SJSA1 (cell line): Measurements from ENCODE around the gene TMED7. TPM values are rescaled to one million over a fixed set of nuclear protein-coding genes. Genes with fewer than 3 reads are reported as not detected.
A peak's percentile ranks its signal among the peaks of the same experiment; 100 is the strongest.

ENCODE experiments used
- DNase-seq, 2 experiments: peaks; one replicate each; pipeline ENCODE4 v3.0.0-alpha.2; 2015 to 2020; ENCODE audit warnings: low spot score in 2 of 2, low read depth in 1 of 2
- H3K27ac ChIP-seq: fragments of 250-450 bp; sonication (Bioruptor Pico); 2 replicates; pipeline ENCODE4 v1.5.1; 2020; ENCODE audit warnings: mild to moderate bottlenecking, moderate library complexity
- H3K27me3 ChIP-seq: fragments of 250-450 bp; sonication (Bioruptor Pico); replicated peaks from 2 replicates; pipeline ENCODE4 v1.5.1; 2020; ENCODE audit warnings: mild to moderate bottlenecking, moderate library complexity
- H3K36me3 ChIP-seq: fragments of 250-450 bp; sonication (Bioruptor Pico); 2 replicates; pipeline ENCODE4 v1.5.1; 2020; ENCODE audit warnings: mild to moderate bottlenecking
- H3K4me1 ChIP-seq: fragments of 250-450 bp; sonication (Bioruptor Pico); replicated peaks from 2 replicates; pipeline ENCODE4 v1.6.1; 2021; ENCODE audit warnings: mild to moderate bottlenecking
- H3K4me3 ChIP-seq: fragments of 250-450 bp; sonication (Bioruptor Pico); 2 replicates; pipeline ENCODE4 v1.5.1; 2020; ENCODE audit warnings: mild to moderate bottlenecking
- H3K9me3 ChIP-seq: fragments of 250-450 bp; sonication (Bioruptor Pico); replicated peaks from 2 replicates; pipeline ENCODE4 v1.5.1; 2020; ENCODE audit warnings: mild to moderate bottlenecking
- total RNA-seq: library from RNA; depleted of rRNA; stranded (reverse); fragments of >200 nt; shearing (Covaris generic); gene quantifications from 2 replicates; pipeline ENCODE4 v1.2.3, GENCODE V29; 2014

Gene TMED7
- total RNA-seq, 1 experiment from 2014 or later = 246 TPM

GRCh38 chr5:115585265-115585664 lies 40.6 kb downstream of the TMED7 start:
- no peaks in the 10 kb centered on the region for H3K27me3 ChIP-seq
- H3K4me1 ChIP-seq = peaks cover 5% of the 10 kb centered on the region
- no peak overlapping the region for H3K4me3 ChIP-seq
- H3K27ac ChIP-seq = no peak overlapping the region
- H3K9me3 ChIP-seq = no peaks in the 10 kb centered on the region
- no peak for DNase-seq
- H3K36me3 ChIP-seq = peaks cover 12% of the 10 kb centered on the region

GRCh38 chr5:115584501-115584900 lies 41.3 kb downstream of the TMED7 start:
- Histone ChIP-seq H3K4me3 (no peak overlapping the region), H3K4me1 (peaks cover 12% of the 10 kb centered on the region), H3K27ac (no peak overlapping the region), H3K27me3 (no peaks in the 10 kb centered on the region), H3K36me3 (peaks cover 18% of the 10 kb centered on the region), H3K9me3 (no peaks in the 10 kb centered on the region)
- DNase-seq = no peak

GRCh38 chr5:115583474-115583873 lies 42.4 kb downstream of the TMED7 start:
- H3K4me1 ChIP-seq = peaks cover 15% of the 10 kb centered on the region

GRCh38 chr5:115580941-115581340 lies 44.9 kb downstream of the TMED7 start:
- H3K4me3 ChIP-seq = no peak overlapping the region
- no peak for DNase-seq
- H3K9me3 ChIP-seq = no peaks in the 10 kb centered on the region
- peaks cover 38% of the 10 kb centered on the region for H3K36me3 ChIP-seq
- no peak overlapping the region for H3K27ac ChIP-seq
- H3K4me1 ChIP-seq = peaks cover 20% of the 10 kb centered on the region
- H3K27me3 ChIP-seq = no peaks in the 10 kb centered on the region

More at GRCh38 chr5:115583474-115583873, 42.4 kb downstream of the TMED7 start:
- peak; percentile 52 to 68 for DNase-seq
- Histone ChIP-seq H3K9me3 (no peaks in the 10 kb centered on the region), H3K4me3 (no peak overlapping the region), H3K27me3 (no peaks in the 10 kb centered on the region), H3K27ac (peak overlapping the region; percentile 35; the same call in 1 of the 2 replicates), H3K36me3 (peaks cover 21% of the 10 kb centered on the region)

GRCh38 chr5:115579747-115580173 lies 46.1 kb downstream of the TMED7 start:
- no peaks in the 10 kb centered on the region for H3K27me3 ChIP-seq
- H3K36me3 ChIP-seq = peaks cover 40% of the 10 kb centered on the region
- no peak for DNase-seq
- no peaks in the 10 kb centered on the region for H3K9me3 ChIP-seq
- H3K4me3 ChIP-seq = no peak overlapping the region
- H3K27ac ChIP-seq = no peak overlapping the region
- peaks cover 28% of the 10 kb centered on the region for H3K4me1 ChIP-seq

- Histone ChIP-seq H3K9me3 (no peaks in the 10 kb centered on the region), H3K27ac (no peak overlapping the region), H3K36me3 (peaks cover 40% of the 10 kb centered on the region), H3K27me3 (no peaks in the 10 kb centered on the region), H3K4me1 (peaks cover 28% of the 10 kb centered on the region), H3K4me3 (no peak overlapping the region)
- DNase-seq = no peak
Observed at GRCh38 chr5:115579216-115579615, 46.6 kb downstream of the TMED7 start.

GRCh38 chr5:115578657-115579056 lies 47.2 kb downstream of the TMED7 start:
- Histone ChIP-seq H3K9me3 (no peaks in the 10 kb centered on the region), H3K36me3 (peaks cover 40% of the 10 kb centered on the region), H3K27me3 (no peaks in the 10 kb centered on the region), H3K27ac (no peak overlapping the region), H3K4me1 (peaks cover 27% of the 10 kb centered on the region), H3K4me3 (no peak overlapping the region)
- no peak for DNase-seq

- Histone ChIP-seq H3K27ac (no peak overlapping the region), H3K4me3 (no peak overlapping the region), H3K27me3 (no peaks in the 10 kb centered on the region), H3K4me1 (peaks cover 29% of the 10 kb centered on the region), H3K9me3 (no peaks in the 10 kb centered on the region), H3K36me3 (peaks cover 40% of the 10 kb centered on the region)
- DNase-seq = no peak
Observed at GRCh38 chr5:115577741-115578140, 48.1 kb downstream of the TMED7 start.

- Histone ChIP-seq H3K27me3 (no peaks in the 10 kb centered on the region), H3K4me3 (no peak overlapping the region), H3K4me1 (peaks cover 33% of the 10 kb centered on the region), H3K27ac (no peak overlapping the region), H3K36me3 (peaks cover 40% of the 10 kb centered on the region), H3K9me3 (no peaks in the 10 kb centered on the region)
- DNase-seq = no peak
Observed at GRCh38 chr5:115577329-115577728, 48.5 kb downstream of the TMED7 start.

- Histone ChIP-seq H3K4me1 (peaks cover 33% of the 10 kb centered on the region), H3K4me3 (no peak overlapping the region), H3K27ac (peak overlapping the region; percentile 40), H3K36me3 (peaks cover 29% of the 10 kb centered on the region), H3K9me3 (no peaks in the 10 kb centered on the region), H3K27me3 (no peaks in the 10 kb centered on the region)
- peak in 1 of 2 experiments; percentile 50 for DNase-seq
Observed at GRCh38 chr5:115575167-115576070, 50.4 kb downstream of the TMED7 start.

GRCh38 chr5:115573133-115573532 lies 52.7 kb downstream of the TMED7 start:
- Histone ChIP-seq H3K4me3 (no peak overlapping the region), H3K27me3 (no peaks in the 10 kb centered on the region)
- no peak for DNase-seq

GRCh38 chr5:115571441-115571878 lies 54.4 kb downstream of the TMED7 start:
- no peak for DNase-seq

More at GRCh38 chr5:115573133-115573532, 52.7 kb downstream of the TMED7 start:
- peaks cover 23% of the 10 kb centered on the region for H3K4me1 ChIP-seq
- H3K36me3 ChIP-seq = peaks cover 18% of the 10 kb centered on the region
- H3K9me3 ChIP-seq = no peaks in the 10 kb centered on the region
- no peak overlapping the region for H3K27ac ChIP-seq

GRCh38 chr5:115568668-115569067 lies 57.2 kb downstream of the TMED7 start:
- no peak overlapping the region for H3K4me3 ChIP-seq
- no peak overlapping the region for H3K27ac ChIP-seq
- no peaks in the 10 kb centered on the region for H3K9me3 ChIP-seq
- H3K36me3 ChIP-seq = no peaks in the 10 kb centered on the region
- peaks cover 10% of the 10 kb centered on the region for H3K4me1 ChIP-seq
- H3K27me3 ChIP-seq = no peaks in the 10 kb centered on the region
- no peak for DNase-seq

More at GRCh38 chr5:115571441-115571878, 54.4 kb downstream of the TMED7 start:
- H3K27me3 ChIP-seq = no peaks in the 10 kb centered on the region
- peaks cover 23% of the 10 kb centered on the region for H3K4me1 ChIP-seq
- H3K27ac ChIP-seq = no peak overlapping the region
- H3K4me3 ChIP-seq = no peak overlapping the region
- H3K9me3 ChIP-seq = no peaks in the 10 kb centered on the region
- peaks cover 7% of the 10 kb centered on the region; the same call in 1 of the 2 replicates for H3K36me3 ChIP-seq

GRCh38 chr5:115565233-115565632 lies 60.6 kb downstream of the TMED7 start:
- H3K27me3 ChIP-seq = no peaks in the 10 kb centered on the region
- DNase-seq = no peak
- H3K4me1 ChIP-seq = no peaks in the 10 kb centered on the region; the same call in 1 of the 2 replicates
- H3K27ac ChIP-seq = no peak overlapping the region
- no peaks in the 10 kb centered on the region for H3K36me3 ChIP-seq
- H3K4me3 ChIP-seq = no peak overlapping the region
- H3K9me3 ChIP-seq = no peaks in the 10 kb centered on the region
